ENCODE results near the gene ZDHHC5. TPM values are rescaled to one million over a fixed set of nuclear protein-coding genes. Genes with fewer than 3 reads are reported as not detected.

Gene ZDHHC5
- total and polyA plus RNA-seq, 8 donors: 14.9 to 42.3 (median 29.2) TPM

DNA sequence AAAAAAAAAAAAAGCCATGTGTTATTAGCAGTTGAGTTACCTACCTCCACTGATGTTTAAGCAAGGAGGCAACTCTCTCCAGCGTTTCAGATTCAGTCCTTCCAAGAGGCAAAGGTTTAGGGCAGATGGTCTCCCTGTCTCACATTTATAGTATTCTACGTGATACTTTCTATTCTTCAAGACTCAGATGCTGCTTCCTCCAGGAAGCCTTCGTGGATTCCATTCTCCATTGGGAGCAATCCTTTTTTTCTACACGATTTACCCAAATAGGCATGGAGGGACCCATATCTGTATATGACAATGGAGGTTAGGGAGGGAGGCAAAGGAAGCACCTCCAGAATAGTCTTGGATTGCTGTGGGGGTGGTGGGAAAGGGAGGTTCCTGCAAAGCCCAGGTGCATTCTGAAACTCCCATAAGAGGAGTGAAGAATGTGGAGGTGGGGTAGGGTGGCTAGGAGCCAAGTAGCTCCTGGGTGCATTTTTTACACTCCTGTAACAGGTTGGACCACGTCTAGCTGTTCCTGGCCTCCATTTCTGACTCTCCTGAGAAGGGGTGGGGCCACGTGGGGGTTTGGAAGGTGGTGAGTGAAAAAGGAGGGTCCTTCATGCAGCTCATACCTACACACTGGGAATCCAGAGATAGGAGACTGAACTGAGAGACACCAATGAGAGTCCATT, 34.4 kb upstream of the ZDHHC5 start:
- TF ChIP-seq, protein P1, sequence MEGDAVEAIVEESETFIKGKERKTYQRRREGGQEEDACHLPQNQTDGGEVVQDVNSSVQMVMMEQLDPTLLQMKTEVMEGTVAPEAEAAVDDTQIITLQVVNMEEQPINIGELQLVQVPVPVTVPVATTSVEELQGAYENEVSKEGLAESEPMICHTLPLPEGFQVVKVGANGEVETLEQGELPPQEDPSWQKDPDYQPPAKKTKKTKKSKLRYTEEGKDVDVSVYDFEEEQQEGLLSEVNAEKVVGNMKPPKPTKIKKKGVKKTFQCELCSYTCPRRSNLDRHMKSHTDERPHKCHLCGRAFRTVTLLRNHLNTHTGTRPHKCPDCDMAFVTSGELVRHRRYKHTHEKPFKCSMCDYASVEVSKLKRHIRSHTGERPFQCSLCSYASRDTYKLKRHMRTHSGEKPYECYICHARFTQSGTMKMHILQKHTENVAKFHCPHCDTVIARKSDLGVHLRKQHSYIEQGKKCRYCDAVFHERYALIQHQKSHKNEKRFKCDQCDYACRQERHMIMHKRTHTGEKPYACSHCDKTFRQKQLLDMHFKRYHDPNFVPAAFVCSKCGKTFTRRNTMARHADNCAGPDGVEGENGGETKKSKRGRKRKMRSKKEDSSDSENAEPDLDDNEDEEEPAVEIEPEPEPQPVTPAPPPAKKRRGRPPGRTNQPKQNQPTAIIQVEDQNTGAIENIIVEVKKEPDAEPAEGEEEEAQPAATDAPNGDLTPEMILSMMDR (IDR thresholded peaks at IDR 0.05): no peak
- 55 to 63% methylated on average over 6 of the region's 6 CpGs for WGBS, 2 donors
- DNase-seq (no peak), ATAC-seq (no peak), FAIRE-seq (no peak)
- Histone ChIP-seq H3K9me3 (no peaks in the 10 kb centered on the region), H3K27me3 (no peaks in the 10 kb centered on the region), H3K27ac (no peak overlapping the region), H3K36me3 (no peaks in the 10 kb centered on the region), H3K4me3 (no peak overlapping the region), H3K4me1 (no peaks in the 10 kb centered on the region)
- intact Hi-C loops (cut with DNase I): no loop called here

DNA sequence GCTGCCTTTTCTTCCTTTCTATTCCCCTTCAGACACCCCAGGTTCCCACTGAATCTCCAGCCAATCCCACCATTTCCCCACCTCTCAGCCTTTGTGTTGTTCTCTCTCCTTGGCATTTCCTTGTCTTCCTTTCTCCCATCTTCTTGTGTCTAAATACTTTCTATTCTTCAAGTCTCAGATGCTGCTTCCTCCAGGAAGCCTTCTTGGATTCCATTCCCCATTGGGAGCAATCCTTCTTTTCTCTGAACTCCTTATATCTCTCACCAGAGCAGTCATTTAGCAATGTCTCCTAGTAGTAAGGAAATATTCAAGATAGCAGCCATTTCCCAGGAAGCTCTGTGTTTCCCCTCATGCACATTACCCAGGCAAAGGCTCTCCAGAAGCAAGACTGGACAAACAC, 33.6 kb upstream of the ZDHHC5 start:
- Histone ChIP-seq H3K9me3 (no peaks in the 10 kb centered on the region), H3K27me3 (no peaks in the 10 kb centered on the region), H3K36me3 (no peaks in the 10 kb centered on the region), H3K4me1 (no peaks in the 10 kb centered on the region), H3K27ac (no peak overlapping the region), H3K4me3 (no peak overlapping the region)
- TF ChIP-seq, protein P1 (IDR thresholded peaks at IDR 0.05): no peak
- ATAC-seq (no peak), DNase-seq (no peak), FAIRE-seq (no peak)
- intact Hi-C loops (cut with DNase I): no loop called here

DNA sequence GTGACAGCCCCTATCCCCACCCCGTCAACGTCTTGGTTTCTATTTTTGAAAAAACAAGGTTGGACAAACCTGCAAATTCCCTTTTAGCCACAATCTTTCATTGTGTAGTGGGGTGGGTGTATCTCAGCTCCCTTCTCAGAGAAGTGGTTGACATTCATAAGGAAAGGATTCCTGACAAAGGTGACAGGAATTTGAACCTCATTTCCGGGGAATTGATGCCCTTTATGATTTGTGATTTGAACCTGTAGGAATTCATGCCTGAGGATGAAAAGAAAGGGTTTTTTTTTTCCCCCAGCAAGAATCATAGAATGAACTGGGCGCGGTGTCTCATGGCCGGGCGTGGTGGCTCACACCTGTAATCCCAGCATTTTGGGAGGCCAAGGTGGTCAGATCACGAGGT, 32.7 kb upstream of the ZDHHC5 start:
- no peak for ATAC-seq
- intact Hi-C loops (cut with DNase I): no loop called here
- FAIRE-seq: no peak
- no peak for DNase-seq
- 74 to 79% methylated on average over 8 of the region's 8 CpGs for WGBS, 2 donors
- H3K36me3 ChIP-seq: no peaks in the 10 kb centered on the region
- no peaks in the 10 kb centered on the region for H3K9me3 ChIP-seq
- H3K4me1 ChIP-seq: no peaks in the 10 kb centered on the region
- no peak overlapping the region for H3K27ac ChIP-seq
- no peak overlapping the region for H3K4me3 ChIP-seq
- no peaks in the 10 kb centered on the region for H3K27me3 ChIP-seq
- TF ChIP-seq, protein P1 (IDR thresholded peaks at IDR 0.05): no peak

DNA sequence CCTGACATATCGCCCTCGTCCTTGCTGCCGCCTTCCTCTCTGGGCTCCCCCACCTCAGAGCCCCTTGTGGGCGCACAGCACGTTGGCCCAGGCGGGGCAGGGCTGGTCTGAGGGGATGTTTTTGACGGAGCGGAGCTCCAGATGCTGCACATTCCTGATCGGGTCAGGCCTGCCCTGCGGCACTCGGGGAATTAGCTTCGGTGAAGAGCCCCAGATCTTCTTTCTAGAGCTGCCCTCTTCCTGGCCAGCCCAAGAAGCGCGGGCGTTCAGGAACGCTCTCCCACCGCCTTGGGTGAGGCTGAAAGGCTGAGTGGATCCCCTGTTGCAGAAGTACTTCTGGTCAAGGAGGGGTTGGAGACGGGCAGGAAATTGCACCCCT, 30.3 kb upstream of the ZDHHC5 start:
- DNase-seq (peak in 1 of 6 donors; percentile 61), ATAC-seq (peak in 3 of 4 donors; percentile 6 to 15 (median 6)), FAIRE-seq (no peak)
- intact Hi-C loops (cut with DNase I): no loop called here
- no peaks in the 10 kb centered on the region for H3K27me3 ChIP-seq
- no peaks in the 10 kb centered on the region for H3K9me3 ChIP-seq
- no peak overlapping the region for H3K27ac ChIP-seq
- no peaks in the 10 kb centered on the region for H3K36me3 ChIP-seq
- 37 to 47% methylated on average over 18 of the region's 18 CpGs for WGBS, 2 donors
- H3K4me3 ChIP-seq: peak overlapping the region; percentile 55 to 75 (median 58)
- no peaks in the 10 kb centered on the region for H3K4me1 ChIP-seq
- TF ChIP-seq, protein P1 (IDR thresholded peaks at IDR 0.05): no peak

DNA sequence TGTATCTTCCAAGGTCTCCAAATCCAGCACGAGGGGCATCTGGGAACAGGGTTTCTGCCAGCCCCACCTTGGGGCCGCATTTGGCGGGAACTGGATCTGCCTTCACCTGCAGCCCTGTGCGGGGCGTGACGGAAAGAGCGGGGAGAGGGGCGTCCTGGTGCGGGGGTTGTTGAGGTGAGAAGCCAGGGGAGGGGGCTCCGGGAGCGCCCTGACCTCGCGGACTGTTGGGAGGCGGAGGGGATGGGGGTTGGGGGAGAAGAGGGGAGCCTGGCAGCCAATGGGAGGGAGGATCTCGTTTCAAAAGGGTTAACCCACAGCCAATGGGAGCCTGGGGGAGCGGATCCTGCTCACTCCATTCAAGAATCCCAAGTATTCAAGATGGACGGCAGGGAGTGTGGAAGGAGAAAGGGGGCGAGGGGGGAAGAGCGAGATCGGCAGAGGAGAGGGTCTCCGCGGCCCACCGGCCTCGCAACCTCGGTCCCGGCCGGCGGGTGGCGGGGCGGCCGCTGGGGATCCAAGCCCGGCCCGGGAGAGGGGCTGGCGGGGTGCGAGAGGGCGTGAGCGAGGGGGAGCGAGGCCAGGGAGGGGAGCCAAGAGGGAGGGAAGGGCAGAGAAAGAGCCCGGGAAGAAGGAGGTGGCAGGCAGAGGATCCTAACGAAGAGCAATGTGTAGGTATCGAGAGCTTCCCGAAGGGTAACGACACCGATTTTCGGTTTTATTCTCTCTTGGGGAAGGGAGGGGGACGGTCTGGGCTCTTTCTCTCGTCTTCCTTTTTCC, 29.7 kb upstream of the ZDHHC5 start:
- intact Hi-C loops (cut with DNase I): no loop called here

More for the DNA sequence above, 29.7 kb upstream of the ZDHHC5 start:
- DNase-seq (peak in 4 of 6 donors; percentile 51 to 80 (median 56)), FAIRE-seq (no peak), ATAC-seq (peak; percentile 78 to 92 (median 86))
- Histone ChIP-seq H3K4me1 (no peaks in the 10 kb centered on the region), H3K9me3 (no peaks in the 10 kb centered on the region), H3K4me3 (peak overlapping the region; percentile 55 to 75 (median 58)), H3K36me3 (no peaks in the 10 kb centered on the region), H3K27me3 (no peaks in the 10 kb centered on the region), H3K27ac (peak overlapping the region in 2 of 4 donors; percentile 12 to 48)
- WGBS, 2 donors: 2 to 3% methylated on average over 45 to 47 of the region's 47 CpGs
- TF ChIP-seq, protein P1 (IDR thresholded peaks at IDR 0.05): no peak
